GM19023 (cell line): ENCODE results near the gene DOCK10.

ENCODE experiments used
- ATAC-seq: cut with Tn5 transposase; IDR thresholded peaks from one replicate; pipeline ENCODE4 v1.9.1; 2021; ENCODE audit warnings: mild to moderate bottlenecking, moderate library complexity; ENCODE audit not compliant: unreplicated experiment

The DOCK10 gene

GRCh38 chr2:225042800-225043167 lies 516 bp upstream of the DOCK10 start:
- ATAC-seq, result no peak

- peak; percentile 60 for ATAC-seq
These were observed 939 bp downstream of the DOCK10 start for GRCh38 chr2:225041207-225041850.

- peak; percentile 14 for ATAC-seq
These were observed 1.4 kb downstream of the DOCK10 start for GRCh38 chr2:225040856-225041206.

- ATAC-seq, result no peak
These were observed 2.1 kb downstream of the DOCK10 start for GRCh38 chr2:225040142-225040541.

- ATAC-seq, result no peak
These were observed 4.1 kb downstream of the DOCK10 start for GRCh38 chr2:225038231-225038523.

- ATAC-seq, result no peak
These were observed 4.6 kb downstream of the DOCK10 start for GRCh38 chr2:225037415-225038230.

- no peak for ATAC-seq
These were observed 5.8 kb downstream of the DOCK10 start for GRCh38 chr2:225036431-225036830.

- no peak for ATAC-seq
These were observed 8.6 kb downstream of the DOCK10 start for GRCh38 chr2:225033440-225034318.

GRCh38 chr2:225032246-225032645 lies 10.0 kb downstream of the DOCK10 start:
- no peak for ATAC-seq

GRCh38 chr2:225031599-225031998 lies 10.7 kb downstream of the DOCK10 start:
- ATAC-seq, result no peak

GRCh38 chr2:225030893-225031292 lies 11.4 kb downstream of the DOCK10 start:
- no peak for ATAC-seq

GRCh38 chr2:225030203-225030602 lies 12.1 kb downstream of the DOCK10 start:
- ATAC-seq, result no peak

- no peak for ATAC-seq
These were observed 13.7 kb downstream of the DOCK10 start for GRCh38 chr2:225028572-225028971.

GRCh38 chr2:225027061-225027762 lies 15.1 kb downstream of the DOCK10 start:
- ATAC-seq, result no peak

GRCh38 chr2:225025917-225026571 lies 16.2 kb downstream of the DOCK10 start:
- ATAC-seq, result no peak

- no peak for ATAC-seq
These were observed 20.1 kb downstream of the DOCK10 start for GRCh38 chr2:225022188-225022587.

GRCh38 chr2:225020168-225020849 lies 22.0 kb downstream of the DOCK10 start:
- ATAC-seq, result no peak

GRCh38 chr2:225019105-225019504 lies 23.2 kb downstream of the DOCK10 start:
- ATAC-seq, result no peak

- no peak for ATAC-seq
These were observed 24.6 kb downstream of the DOCK10 start for GRCh38 chr2:225017713-225018112.

- no peak for ATAC-seq
These were observed 25.1 kb downstream of the DOCK10 start for GRCh38 chr2:225017098-225017685.
